GM18873 (cell line): ENCODE measurements around the gene NUP43.
"Not testable (repeated sequence)": the region's sequence is repeated elsewhere in the genome, so short reads cannot be mapped to it uniquely, and the experiment has no call there.

Experiments
- ATAC-seq: cut with Tn5 transposase; IDR thresholded peaks from one replicate; pipeline ENCODE4 v1.9.1; 2021; ENCODE audit warnings: mild to moderate bottlenecking, moderate library complexity, moderate number of reproducible peaks; ENCODE audit not compliant: unreplicated experiment, low FRiP score

The NUP43 gene

DNA sequence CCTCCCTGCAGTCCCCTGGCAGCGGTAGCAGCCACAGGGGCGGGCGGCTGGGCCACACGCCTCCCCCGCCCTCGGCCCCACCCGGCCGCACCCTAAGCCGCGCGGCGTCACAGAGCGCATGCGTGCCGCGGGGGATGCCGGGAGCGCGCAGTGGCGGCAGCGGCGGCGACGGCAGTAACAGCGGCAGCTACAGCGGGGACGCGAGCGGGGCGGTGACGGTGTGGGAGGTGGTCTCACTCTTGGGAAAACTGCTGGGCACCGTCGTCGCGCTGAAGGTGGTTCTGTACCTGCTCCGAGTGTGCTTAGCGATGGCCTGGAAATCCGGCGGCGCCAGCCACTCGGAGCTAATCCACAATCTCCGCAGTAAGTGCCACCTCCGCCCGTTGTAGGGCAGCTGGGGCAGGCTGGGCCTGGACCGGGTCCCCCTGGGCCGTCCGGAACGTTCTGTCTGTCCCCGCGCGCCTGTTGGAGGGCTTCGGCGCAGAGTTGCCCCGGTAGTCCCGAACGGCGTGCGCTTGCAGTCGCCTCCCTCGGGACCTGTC is 3.3 kb upstream of the NUP43 start, which contains the start of gene PCMT1:
TSS of gene PCMT1 (plus strand) at position 148 of the 542 bp plus-strand sequence. CDS start at position 309, 161 bp downstream.
- ATAC-seq = peak; percentile 73

DNA sequence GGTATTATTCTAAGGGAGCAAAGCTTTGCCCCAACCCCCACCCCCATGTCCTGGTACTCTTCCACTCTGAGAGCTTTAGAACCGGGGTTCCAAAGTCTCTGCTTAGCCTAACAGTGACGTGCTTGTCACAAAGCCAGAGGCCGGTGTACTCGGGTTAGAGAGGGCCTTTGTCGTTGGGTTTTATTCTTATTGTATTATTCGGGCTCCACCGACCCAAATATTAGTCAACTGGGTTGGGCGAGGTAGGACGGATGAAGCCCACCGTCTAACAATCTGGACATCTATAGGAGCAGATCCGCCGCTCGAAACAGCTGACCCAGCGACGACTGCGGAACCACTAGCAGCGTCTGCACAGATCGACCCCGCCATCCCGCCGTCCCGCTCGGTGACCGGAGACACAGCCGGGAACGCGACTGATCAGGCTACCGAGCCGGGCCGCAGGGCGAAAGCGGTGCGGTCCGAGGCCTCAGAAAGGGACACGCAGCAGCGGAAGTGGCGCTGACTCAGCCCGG is 2.8 kb upstream of the NUP43 start:
- ATAC-seq = not testable (repeated sequence)

DNA sequence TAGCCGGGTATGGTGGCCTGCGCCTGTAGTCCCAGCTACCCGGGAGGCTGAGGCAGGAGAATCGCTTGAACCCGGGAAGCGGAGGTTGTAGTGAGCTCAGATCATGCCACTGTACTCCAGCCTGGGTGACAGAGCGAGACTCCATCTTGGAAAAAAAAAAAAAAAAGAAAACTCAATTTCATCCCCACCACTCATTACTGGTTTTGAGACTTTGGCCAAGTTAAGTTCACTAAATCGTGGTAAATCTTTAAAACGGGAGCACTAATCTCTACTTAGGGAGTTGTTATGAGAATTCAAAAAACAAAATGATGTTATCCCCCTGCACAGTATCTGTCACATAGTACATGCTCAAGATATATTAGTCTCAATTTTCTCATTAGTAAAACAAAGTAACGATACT is 1.1 kb downstream of the NUP43 start:
- not testable (repeated sequence) for ATAC-seq

DNA sequence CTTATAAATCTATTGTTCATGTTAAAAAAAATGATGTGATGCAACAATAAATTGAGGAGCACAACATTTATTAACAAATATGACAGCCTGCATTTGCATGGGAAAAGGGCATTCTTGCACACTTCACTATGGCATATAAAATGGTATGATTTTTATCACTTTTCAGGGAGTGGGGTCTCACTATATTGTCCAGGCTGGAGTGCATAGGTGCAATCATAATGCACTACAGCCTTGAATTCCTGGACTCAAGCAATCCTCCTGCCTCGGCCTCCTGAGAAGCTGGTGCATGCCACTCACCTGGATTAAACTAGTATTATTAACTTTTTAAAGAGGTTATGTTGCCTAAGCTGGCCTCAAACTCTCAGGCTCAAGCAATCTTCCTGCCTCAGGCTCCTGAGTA is 11.4 kb downstream of the NUP43 start:
- no peak for ATAC-seq

GRCh38 chr6:149733089-149733720 is 13.1 kb downstream of the NUP43 start:
- no peak for ATAC-seq

GRCh38 chr6:149729824-149730223 is 16.5 kb downstream of the NUP43 start:
- no peak for ATAC-seq

DNA sequence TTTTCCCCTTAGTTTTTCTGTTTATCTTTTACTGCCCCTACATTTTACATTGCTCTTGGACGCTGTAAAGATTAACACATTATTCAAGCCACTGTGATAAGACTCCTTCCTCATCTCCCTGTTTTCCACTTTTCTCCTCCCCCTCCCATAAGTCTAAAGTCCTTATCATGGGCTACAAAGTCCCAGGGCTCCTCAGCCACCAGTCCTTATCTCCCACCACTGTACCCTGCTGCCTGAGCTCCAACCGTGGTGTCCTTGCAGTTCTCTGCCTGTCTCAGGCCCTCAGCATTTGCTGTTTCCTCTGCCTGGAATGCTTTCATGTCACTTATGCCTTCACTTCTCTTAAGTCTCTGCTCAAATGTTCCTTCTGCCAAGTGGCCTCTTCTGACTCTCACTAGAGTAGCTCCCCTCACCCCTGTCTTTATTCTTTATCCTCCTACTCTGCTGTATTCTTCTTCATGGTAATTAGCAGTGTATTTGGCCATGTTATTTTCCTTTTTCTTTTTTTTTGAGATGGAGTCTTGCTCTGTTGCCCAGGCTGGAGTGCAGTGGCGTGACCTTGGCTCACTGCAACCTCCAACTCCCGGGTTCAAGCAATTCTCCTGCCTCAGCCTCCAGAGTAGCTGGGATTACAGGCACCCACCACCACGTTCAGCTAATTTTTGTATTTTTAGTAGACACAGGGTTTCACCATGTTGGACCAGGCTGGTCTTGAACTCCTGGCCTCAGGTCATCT is 17.7 kb downstream of the NUP43 start:
- no peak for ATAC-seq

DNA sequence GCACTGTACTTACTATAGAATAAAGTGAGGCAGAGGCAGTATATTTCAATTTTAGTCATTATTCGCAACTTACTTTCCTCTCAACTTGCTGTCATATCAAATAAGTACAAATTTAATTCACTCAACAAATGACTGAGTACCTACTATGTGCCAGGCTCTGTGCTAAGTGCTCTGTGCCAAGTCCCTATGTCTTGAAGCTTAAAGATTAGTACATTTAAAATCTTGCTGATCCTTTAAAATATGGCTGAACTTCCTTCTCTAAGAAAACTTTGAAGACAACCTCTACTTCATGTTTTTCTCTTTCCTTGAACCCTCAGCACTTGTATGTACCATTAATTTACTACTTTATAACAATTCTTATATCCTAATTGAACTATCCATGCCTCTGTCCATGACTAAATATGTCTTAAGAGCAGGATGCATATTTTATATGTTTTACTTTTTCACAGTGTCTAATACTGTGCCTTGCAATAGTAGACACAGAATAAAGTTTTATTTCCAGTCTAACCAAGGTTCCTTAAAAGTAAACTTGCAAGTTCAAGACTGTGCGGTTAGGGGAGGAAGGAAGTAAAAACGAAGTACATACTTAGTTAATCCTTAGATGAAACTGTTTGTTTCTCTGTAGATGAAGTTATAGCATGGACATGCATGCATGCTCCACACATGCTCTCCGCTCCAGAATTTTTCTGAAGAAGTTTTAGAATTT is 18.4 kb downstream of the NUP43 start:
- ATAC-seq = no peak

DNA sequence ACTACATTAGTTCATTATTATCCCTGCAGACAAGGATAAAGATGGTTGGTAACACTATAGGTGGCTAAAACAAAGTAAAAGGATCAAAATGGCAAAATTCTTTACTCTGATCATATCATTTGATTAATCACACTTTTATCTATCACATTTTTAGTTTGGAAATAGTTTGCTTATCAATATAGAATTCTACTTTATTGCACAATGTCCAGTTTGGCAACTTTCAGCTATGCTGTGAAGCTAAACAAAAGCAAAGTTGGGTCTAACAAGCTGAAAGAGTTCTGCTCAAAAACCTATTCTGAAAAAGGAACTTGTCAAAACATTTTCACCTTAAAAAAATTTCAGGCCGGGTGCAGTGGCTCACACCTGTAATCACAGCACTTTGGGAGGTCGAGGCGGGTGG is 20.5 kb downstream of the NUP43 start:
- ATAC-seq = no peak

- ATAC-seq = no peak
These were observed 22.4 kb downstream of the NUP43 start for GRCh38 chr6:149723771-149724417.

GRCh38 chr6:149723262-149723661 is 23.1 kb downstream of the NUP43 start:
- ATAC-seq = no peak

GRCh38 chr6:149719531-149719930 is 26.8 kb downstream of the NUP43 start:
- no peak for ATAC-seq

DNA sequence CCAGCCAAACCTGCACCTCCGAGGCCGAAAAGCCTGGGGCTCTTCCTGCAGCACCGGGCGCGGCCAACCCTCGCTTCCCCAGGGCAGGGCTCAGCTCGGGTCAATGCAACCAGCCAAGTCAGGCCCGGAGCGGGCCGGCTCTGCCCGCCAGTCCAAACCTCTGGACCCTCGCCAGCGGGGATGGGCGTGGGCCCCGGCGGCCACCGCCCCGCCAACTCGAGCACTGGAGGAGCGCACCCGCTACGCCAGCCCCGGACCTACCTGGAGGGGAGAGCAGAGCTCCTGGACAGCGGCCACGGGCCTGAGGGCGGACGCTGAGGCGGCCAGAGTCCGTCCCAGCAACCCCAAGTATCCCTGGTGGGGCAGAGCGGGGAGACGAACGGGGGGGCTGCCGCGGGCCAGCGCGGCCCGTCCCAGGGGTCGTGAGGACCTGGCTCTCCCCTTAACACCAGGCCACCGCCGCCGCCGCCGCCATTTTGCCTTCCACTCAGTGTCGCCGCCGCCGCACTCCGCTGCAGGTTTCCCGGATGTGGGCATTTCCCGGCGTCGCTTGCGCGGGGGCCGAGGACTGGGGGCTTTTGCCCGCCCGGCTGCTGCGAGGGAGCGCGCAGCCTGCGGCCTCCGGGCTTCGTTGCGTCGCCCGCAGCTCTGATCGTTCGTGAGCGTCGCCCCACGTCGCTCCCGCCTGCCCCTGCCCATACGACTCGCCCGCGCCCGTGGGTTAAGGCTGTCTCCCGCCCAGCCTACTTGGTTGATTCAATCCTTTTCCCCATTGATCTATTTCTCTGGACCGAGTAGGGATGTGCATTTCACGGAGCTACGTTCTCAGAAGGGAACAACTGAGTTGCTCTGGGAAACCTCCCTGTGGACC is 28.5 kb downstream of the NUP43 start, which contains the start of gene LATS1:
TSS of gene LATS1 (minus strand) at position 514 of the 871 bp plus-strand sequence. CDS start 15,975 bp downstream, outside the sequence.
- ATAC-seq = peak; percentile 74

DNA sequence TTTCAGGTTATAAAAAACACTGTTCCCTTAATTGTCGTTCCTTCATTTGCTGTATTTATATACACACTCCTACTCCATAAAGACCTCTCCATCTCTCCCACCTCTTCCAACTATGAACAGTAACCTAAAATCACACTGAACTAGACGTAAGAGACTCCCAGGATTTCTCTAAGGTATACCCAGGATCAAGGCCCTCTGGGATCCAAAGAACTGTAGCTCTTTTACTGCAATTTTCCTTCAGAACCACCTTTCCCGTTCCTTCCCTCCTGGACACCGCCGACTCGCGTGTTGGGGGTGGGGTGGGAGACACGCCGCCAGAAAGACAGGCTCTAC is 29.1 kb downstream of the NUP43 start:
- no peak for ATAC-seq

- no peak for ATAC-seq
These were observed 30.0 kb downstream of the NUP43 start for GRCh38 chr6:149716181-149716963.

- ATAC-seq = no peak
These were observed 31.9 kb downstream of the NUP43 start for GRCh38 chr6:149714442-149714841.

GRCh38 chr6:149711711-149712110 is 34.6 kb downstream of the NUP43 start:
- ATAC-seq = no peak

DNA sequence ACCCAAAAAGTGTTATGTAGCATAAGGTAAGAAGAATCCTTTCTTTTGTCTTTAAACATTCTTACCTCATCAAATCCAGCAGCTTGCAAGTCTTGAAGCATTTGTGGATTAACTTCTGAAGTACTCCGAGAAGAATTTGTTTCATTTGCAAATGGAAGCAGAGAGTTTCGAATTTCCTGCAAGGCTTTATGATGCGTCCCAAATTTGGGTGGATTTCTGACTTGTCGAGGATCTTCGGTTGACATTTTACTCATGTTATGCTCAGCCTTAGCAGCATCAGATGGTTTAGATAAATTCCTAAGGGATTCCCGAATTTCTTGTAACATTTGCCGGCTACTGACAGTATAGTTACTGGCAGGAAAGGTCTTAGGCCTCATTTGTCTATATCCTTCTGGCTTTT is 44.6 kb downstream of the NUP43 start:
- no peak for ATAC-seq

GRCh38 chr6:149699150-149699549 is 47.2 kb downstream of the NUP43 start:
- no peak for ATAC-seq
